HG03521 (cell line): Measurements from ENCODE around the gene THNSL1.

ENCODE experiments used
- ATAC-seq: cut with Tn5 transposase; IDR thresholded peaks from one replicate; pipeline ENCODE4 v1.9.1; 2021; ENCODE audit warnings: mild to moderate bottlenecking, moderate library complexity; ENCODE audit not compliant: unreplicated experiment

THNSL1 gene

DNA sequence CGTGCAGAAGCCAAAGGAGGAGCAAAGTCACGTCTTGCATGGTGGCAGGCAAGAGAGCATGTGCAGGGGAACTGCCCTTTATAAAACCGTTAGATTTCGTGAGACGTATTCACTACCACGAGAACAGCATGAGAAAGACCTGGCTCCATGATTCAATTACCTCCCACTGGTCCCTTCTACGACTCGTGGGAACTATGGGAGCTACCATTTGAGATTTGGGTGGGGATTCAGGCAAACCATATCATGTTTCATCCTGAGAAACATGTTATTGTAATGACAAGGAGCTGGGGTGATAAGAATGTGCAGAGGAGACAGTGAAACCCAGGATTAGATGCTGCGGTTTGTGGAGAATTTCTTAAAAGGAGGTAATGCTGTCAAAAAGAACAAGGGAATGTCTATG is 34.0 kb downstream of the THNSL1 start:
- ATAC-seq = no peak

- no peak for ATAC-seq
Observed at GRCh38 chr10:25052012-25052411, 35.6 kb downstream of the THNSL1 start.

DNA sequence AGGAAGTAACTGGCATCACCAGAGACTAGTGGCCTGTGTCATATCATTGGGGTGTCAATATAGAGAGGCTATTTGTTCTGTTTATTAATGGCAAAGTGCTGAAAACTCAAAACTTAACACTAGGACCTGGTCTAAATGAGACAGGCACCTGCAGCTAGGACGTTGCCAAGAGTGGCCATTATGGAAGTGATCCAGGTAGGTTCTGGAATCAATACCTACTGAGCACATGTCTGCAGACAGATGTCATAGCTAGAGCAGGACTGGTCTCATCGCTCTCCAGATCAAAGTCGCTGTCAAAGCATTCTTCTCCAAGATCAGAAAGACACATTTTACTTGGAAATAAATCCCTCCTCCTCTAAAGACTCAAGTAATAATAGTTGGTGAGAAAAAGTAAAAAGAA is 40.3 kb downstream of the THNSL1 start:
- no peak for ATAC-seq

DNA sequence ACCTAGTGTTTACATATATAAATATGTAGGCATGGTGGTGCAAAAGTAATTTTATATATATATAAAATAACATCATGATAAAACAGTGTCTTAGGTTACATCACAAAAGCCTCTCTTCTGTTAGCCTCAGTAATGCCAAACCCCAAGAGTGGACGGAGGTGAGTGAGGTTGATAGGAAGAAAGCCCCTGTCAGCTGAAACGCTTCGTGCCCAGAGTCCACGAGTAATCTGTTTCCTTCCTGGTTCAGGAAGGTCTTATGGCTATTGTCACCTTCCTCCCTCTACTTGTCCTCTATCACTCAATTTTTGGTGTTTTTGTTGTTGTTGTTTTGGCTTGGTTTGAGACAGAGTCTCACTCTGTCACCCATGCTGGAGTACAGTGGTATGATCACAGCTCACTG is 41.5 kb downstream of the THNSL1 start:
- ATAC-seq = no peak

GRCh38 chr10:25059990-25060389 is 43.6 kb downstream of the THNSL1 start:
- no peak for ATAC-seq

GRCh38 chr10:25061125-25061524 is 44.7 kb downstream of the THNSL1 start:
- no peak for ATAC-seq

- ATAC-seq = no peak
Observed at GRCh38 chr10:25061711-25062449, 45.5 kb downstream of the THNSL1 start.

GRCh38 chr10:25063157-25063556 is 46.7 kb downstream of the THNSL1 start:
- ATAC-seq = no peak

DNA sequence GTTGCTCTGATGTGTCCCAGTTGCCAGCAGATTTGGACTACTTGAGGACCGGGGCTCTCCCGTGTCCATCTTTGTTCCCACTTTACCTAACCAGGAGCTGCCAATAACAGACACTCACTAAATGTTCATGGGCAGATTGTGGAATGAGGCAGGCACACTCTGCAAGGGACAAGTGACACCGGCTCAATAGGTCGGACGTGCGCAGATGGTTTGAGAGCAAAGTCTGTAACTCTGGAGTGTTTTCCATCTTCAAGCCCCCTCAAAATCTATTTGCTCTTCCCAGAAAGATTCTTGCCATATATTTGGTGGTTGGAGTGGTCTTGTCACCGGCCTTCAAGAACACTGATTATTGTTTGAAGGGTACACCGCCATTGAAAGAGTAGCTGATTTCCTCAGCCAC is 47.2 kb downstream of the THNSL1 start:
- no peak for ATAC-seq

DNA sequence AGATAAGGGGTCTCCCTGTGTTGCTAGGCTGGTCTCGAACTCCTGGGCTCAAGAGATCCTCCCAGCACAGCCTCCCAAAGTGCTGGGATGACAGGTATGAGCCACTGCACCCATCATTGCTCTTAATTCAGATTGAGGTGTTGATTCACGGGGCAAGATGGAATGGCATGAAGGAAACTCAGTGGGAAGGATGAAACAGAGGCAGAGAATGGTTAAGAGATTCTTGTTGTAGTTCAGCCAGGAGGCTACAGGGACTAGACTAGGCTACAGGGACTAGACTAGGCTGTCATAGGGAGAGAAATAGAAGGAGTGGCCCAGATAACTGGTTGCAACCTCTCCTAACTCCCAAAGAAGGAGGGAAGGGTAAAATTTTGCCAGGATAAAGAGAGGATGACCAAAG is 48.0 kb downstream of the THNSL1 start:
- ATAC-seq = no peak

GRCh38 chr10:25065761-25066476 is 49.5 kb downstream of the THNSL1 start:
- ATAC-seq = no peak

DNA sequence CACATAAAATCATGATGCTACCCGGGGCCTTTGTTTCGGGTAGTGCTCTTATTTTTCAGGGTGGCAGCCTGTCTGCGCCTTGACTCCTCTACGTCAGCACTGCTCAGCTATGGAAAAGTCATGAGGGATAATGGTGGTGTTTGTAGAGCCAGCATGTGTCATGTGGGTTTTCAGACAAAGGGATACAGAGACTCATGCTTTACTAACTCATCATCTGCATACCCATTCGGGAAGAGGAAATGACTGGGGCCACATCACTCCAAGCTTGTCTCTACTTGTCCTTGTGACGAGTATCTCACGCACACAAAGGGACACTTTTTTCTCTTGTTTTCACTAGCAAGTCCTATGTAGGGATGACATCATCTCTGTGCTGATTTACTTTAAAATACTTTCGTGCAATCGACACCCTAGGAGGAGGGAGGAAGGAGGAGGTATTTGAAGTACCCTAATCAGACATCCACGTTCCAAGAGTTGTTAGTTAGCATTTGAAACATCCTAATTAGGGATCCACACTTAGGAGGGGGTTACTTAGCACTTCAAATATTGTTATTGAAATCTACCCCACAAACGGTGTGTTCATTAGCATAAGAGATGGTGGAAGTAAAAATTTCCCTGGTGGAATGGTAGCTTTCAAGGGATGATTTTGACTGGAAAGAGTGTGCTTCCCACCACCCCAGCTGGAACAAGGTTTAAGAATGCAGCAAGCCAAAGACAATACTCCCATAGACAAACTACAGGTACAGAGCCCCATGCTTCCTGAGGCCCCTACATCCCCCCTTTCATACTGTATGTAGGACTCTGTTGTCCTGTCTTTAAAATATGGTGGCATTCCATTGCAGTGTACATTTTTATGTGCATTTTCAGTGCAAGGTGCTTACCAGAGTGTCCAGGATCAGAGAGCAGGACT is 52.0 kb downstream of the THNSL1 start:
- no peak for ATAC-seq

GRCh38 chr10:25071227-25071626 is 54.8 kb downstream of the THNSL1 start:
- no peak for ATAC-seq

- ATAC-seq = no peak
Observed at GRCh38 chr10:25072786-25073185, 56.4 kb downstream of the THNSL1 start.

- no peak for ATAC-seq
Observed at GRCh38 chr10:25075825-25076224, 59.4 kb downstream of the THNSL1 start.
